Right lobe of liver (tissue), 6 donors: ENCODE results near the gene ZNF620. TPM values are rescaled to one million over a fixed set of nuclear protein-coding genes. Genes with fewer than 3 reads are reported as not detected.
"Not testable (repeated sequence)": the region's sequence is repeated elsewhere in the genome, so short reads cannot be mapped to it uniquely, and the experiment has no call there.

Experiments used
- ATAC-seq, 4 donors: fragments of 200-7000 bp; cut with Tn5 transposase; one replicate each; pipeline ENCODE4 v1.9.1; 2020; ENCODE audit warnings: mild to moderate bottlenecking in 4 of 4, moderate library complexity in 4 of 4
- DNase-seq, 3 donors: peaks; one replicate each; pipeline ENCODE4 v3.0.0-alpha.2; 2020
- H3K27ac ChIP-seq, 3 donors: fragments of 200-600 bp; one replicate each; pipeline ENCODE4 v1.8.0; 2022
- H3K27me3 ChIP-seq, 2 donors: fragments of 200-600 bp; one replicate each; pipeline ENCODE4 v1.8.0; 2022
- H3K36me3 ChIP-seq, 4 donors: fragments of 200-600 bp; sonication (generic) in 1 of 4; one replicate each; pipeline versions ENCODE4 v1.5.1 to v1.8.0; 2017 to 2022; ENCODE audit warnings: control low read depth in 1 of 4
- H3K4me1 ChIP-seq, 4 donors: fragments of 200-600 bp; sonication (generic) in 1 of 4; one replicate each; pipeline versions ENCODE4 v1.5.1 to v1.8.0; 2017 to 2022; ENCODE audit warnings: control low read depth in 1 of 4
- H3K4me3 ChIP-seq, 3 donors: fragments of 200-600 bp; one replicate each; pipeline ENCODE4 v1.8.0; 2022
- H3K9me3 ChIP-seq, 4 donors: fragments of 200-600 bp; sonication (generic) in 1 of 4; one replicate each; pipeline versions ENCODE4 v1.5.1 to v1.8.0; 2017 to 2022; ENCODE audit warnings: control low read depth in 1 of 4
- POLR2A ChIP-seq: fragments of 450-650 bp; IDR thresholded peaks from one replicate; pipeline ENCODE4 v1.6.1; 2017; ENCODE audit warnings: antibody characterized with exemption, mild to moderate bottlenecking
- WGBS: methylation state at CpG from one replicate; pipeline ENCODE4 v1.1.6; 2018; ENCODE audit warnings: low coverage, low lambda C conversion rate; ENCODE audit not compliant: insufficient coverage; ENCODE audit errors: missing lambda C conversion rate; 5-methylcytosine and 5-hydroxymethylcytosine counted together
- intact Hi-C, 2 donors: fragments of 100-400 bp; cut with DNase I; formaldehyde crosslinking; loops; one replicate each; pipeline versions ENCODE4 v1.11.2 to v1.14.1; 2022
- long read RNA-seq: library from polyadenylated mRNA; unstranded; transcript quantifications from one replicate; pipeline ENCODE4 v2.0.0, GENCODE V29; 2019
- total RNA-seq, 6 experiments: library from RNA; depleted of rRNA in 2 of 6; stranded (reverse); fragments of >200 nt in 2 of 6; fragmentation: NEBNext Ultra II Directional in 3 of 6; extraction: Animal tissue kit (Norgen Biotek cat#: 25700) in 3 of 6; gene quantifications; one replicate each; pipeline versions ENCODE4 v1.1.0 to v1.2.4, GENCODE V29; 2016 to 2023
- TF ChIP-seq, protein P1 (sequence below), 4 donors: fragments of 200-600 bp in 3 of 4; fragments of 450-650 bp in 1 of 4; IDR thresholded peaks; one replicate each; pipeline versions ENCODE4 v1.5.1 to v1.8.0; 2016 to 2022; ENCODE audit warnings: antibody characterized with exemption in 4 of 4, mild to moderate bottlenecking in 2 of 4
- donor health status: DM: no; HTN: yes; CAD: no.
- donor health status: DM: no; HTN: no; CAD: no.
- donor health status: DM: no; HTN: no; CAD: no.
- donor health status: DM: no; HTN: yes; CAD: no.
- donor health status: DM: no; HTN: yes; CAD: no.

Gene ZNF620
- 1 to 10 TPM; 1.1 to 2.3 (median 1.6) TPM for total RNA-seq
- long read RNA-seq = 0 reads

DNA sequence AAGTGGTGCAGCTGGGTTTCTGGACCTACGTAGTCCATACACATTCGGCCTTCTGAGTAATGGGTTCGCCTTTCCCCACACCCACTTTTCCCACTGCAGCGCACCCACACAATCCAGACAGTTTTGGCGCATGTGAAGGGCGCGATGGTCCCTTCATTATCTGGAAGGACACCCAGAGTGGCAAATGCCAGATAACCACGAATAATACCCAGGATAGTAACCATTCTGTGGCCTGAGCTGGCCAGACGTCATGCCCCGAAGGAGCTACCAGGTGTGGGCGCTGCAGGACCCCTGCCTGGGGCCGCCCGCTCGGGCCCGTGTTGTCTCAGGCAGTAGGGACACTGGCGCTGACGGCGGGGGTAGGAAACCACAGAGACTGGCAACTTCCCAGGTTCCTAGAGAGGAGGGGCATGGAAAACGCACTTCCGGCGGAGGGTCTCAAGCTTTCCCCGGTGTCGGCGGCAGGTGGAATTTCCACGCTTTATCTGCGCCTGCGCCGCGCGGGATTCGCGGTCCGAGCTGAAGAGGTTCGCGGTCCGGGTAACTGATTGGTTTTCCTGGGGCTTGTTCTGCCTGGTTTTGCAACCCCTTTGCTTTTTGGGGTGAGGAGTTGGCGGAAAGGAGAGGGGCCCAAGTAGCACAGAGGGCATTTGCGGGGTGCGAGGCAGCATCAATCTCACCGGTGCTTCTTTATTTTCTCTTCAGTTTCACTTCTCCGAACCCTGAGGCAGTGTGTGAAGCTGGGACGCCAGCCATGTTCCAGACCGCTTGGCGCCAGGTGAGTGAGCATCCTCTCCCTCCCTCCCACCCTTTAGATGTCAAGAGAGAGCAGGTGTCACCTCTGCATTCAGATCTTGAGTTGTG lies at the start of gene ZNF620:
TSS of gene ZNF620 (plus strand) at position 441 of the 864 bp plus-strand sequence. CDS start at position 755, 314 bp downstream.
- DNase-seq (peak; percentile 80 to 85 (median 82)), ATAC-seq (peak; percentile 90 to 98 (median 96))
- Histone ChIP-seq H3K9me3 (no peaks in the 10 kb centered on the region), H3K4me3 (peak within 1 kb of the TSS; percentile 58 to 71 (median 63)), H3K27ac (peak within 1 kb of the TSS; percentile 42 to 70 (median 58)), H3K27me3 (no peaks in the 10 kb centered on the region), H3K36me3 (no peaks in the 10 kb centered on the region), H3K4me1 (peaks cover 0 to 4% (median 0%) of the 10 kb centered on the region in 4 donors)
- peak; percentile 79 for TF ChIP-seq POLR2A
- TF ChIP-seq, protein P1, sequence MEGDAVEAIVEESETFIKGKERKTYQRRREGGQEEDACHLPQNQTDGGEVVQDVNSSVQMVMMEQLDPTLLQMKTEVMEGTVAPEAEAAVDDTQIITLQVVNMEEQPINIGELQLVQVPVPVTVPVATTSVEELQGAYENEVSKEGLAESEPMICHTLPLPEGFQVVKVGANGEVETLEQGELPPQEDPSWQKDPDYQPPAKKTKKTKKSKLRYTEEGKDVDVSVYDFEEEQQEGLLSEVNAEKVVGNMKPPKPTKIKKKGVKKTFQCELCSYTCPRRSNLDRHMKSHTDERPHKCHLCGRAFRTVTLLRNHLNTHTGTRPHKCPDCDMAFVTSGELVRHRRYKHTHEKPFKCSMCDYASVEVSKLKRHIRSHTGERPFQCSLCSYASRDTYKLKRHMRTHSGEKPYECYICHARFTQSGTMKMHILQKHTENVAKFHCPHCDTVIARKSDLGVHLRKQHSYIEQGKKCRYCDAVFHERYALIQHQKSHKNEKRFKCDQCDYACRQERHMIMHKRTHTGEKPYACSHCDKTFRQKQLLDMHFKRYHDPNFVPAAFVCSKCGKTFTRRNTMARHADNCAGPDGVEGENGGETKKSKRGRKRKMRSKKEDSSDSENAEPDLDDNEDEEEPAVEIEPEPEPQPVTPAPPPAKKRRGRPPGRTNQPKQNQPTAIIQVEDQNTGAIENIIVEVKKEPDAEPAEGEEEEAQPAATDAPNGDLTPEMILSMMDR (IDR thresholded peaks at IDR 0.05) = peak in 3 of 4 donors; percentile 28 to 38 (median 33)
- intact Hi-C loops = no loop called here
- WGBS = 3% methylated on average over 24 of the region's 44 CpGs

DNA sequence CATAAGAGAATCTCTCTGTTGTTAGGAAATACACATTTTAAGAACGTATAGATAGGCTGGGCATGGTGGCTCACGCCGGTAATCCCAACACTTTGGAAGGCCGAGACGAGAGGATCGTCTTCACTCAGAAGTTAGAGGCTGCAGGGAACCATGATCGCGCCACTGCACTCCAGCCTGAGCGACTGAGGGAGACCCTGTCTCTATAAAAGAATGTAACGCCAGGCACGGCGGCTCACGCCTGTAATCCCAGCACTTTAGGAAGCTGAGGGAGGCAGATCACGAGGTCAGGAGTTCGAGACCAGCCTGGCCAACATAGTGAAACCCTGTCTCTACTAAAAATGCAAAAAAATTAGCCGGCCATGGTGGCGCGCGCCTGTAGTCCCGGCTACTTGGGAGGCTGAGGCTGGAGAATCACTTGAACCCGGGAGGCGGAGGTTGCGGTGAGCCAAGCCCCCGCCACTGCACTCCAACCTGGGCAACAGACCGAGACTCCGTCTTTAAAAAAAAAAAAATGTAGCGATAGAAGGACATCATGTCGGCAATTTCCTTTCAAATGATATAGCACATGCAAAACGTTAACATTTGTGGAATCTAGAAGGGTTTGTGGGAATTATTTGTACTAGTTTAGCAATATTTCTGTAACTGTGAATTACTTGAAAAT lies 49.4 kb upstream of the ZNF620 start:
- no peaks in the 10 kb centered on the region for H3K27me3 ChIP-seq
- peak overlapping the region; percentile 70 to 87 (median 82) for H3K27ac ChIP-seq
- peaks cover 6 to 30% (median 18%) of the 10 kb centered on the region in 4 donors for H3K36me3 ChIP-seq
- intact Hi-C loops = no loop called here
- H3K9me3 ChIP-seq = no peaks in the 10 kb centered on the region
- DNase-seq (no peak), ATAC-seq (no peak)
- 51% methylated on average over 25 of the region's 29 CpGs for WGBS
- TF ChIP-seq POLR2A = no peak
- TF ChIP-seq, protein P1 (IDR thresholded peaks at IDR 0.05) = no peak
- H3K4me1 ChIP-seq = peaks cover 0 to 30% (median 13%) of the 10 kb centered on the region in 4 donors
- peak overlapping the region; percentile 95 to 97 (median 97) for H3K4me3 ChIP-seq

DNA sequence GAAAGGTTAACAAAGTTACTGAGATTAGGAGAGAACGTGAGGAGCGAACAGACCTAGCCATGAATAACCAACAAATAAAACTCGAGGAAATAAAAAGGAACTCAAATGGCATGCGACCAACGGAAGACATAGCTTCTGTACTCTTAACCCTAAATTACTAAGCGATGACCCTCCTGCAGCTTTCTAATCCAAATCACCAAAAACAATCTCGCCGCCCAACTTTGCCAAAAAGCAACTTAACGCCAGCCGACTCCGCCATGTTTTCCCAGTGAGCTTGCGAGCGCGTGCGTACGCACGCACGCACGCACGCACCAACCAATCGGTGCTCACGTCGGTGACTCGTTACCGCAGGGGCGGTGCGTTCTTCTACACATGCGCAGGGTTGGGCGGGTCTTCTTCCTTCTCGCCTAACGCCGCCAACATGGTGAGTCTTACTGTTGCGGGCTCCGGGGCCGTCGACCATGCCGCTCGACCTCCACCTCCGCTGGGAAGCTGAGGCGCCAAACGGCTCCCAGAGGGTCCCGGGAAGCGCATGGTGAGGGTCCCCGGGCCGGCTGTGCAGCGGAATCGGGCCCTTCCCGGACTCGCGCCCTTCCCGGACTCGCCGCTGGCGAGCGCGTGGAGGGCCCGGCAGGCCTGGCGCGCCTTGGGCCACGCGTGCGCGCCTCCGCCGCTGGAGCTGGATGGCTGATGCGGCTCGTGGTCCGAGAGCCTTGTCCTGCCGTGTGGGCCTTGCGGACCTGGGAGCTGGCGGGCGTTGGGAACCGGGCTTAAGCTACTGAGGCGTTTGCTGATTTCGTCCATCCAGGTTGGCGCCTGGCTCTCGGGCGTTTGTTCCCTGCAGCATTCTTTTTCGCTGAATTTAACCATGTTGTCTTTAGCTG lies 48.7 kb upstream of the ZNF620 start, which contains the start of gene RPL14:
TSS of gene RPL14 (plus strand) at position 400 of the 884 bp plus-strand sequence. CDS start at position 533, 133 bp downstream.
- peak; percentile 96 to 98 (median 97) for DNase-seq
- intact Hi-C loops = no loop called here
- peak; percentile 82 to 85 (median 83) for ATAC-seq
- Histone ChIP-seq H3K27ac (peak within 1 kb of the TSS; percentile 70 to 87 (median 82)), H3K9me3 (no peaks in the 10 kb centered on the region), H3K36me3 (peaks cover 7 to 38% (median 21%) of the 10 kb centered on the region in 4 donors), H3K27me3 (no peaks in the 10 kb centered on the region), H3K4me1 (peaks cover 0 to 25% (median 12%) of the 10 kb centered on the region in 4 donors), H3K4me3 (peak within 1 kb of the TSS; percentile 95 to 97 (median 97))
- 0% methylated on average over 33 of the region's 79 CpGs for WGBS
- TF ChIP-seq POLR2A = peak; percentile 94
- TF ChIP-seq, protein P1 (IDR thresholded peaks at IDR 0.05) = no peak

DNA sequence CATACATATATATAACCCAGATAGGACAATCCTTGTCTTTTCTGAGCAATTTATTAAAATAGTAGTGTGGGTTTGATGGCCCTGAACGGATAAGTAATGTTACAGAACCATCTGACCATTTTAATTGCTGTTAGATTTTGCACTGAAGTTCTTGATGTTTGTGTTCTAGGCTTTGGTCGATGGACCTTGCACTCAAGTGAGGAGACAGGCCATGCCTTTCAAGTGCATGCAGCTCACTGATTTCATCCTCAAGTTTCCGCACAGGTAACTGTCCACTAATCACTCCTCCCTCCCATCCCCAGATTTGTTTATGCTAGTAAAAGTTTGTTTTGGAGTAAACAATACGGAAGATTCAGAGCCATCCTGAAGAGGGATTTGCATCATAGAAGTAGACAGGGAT lies 47.4 kb upstream of the ZNF620 start:
- ATAC-seq (no peak), DNase-seq (no peak)
- H3K4me1 ChIP-seq = peaks cover 0 to 22% (median 11%) of the 10 kb centered on the region in 4 donors
- H3K4me3 ChIP-seq = peak overlapping the region in 1 of 3 donors; percentile 97
- TF ChIP-seq POLR2A = no peak
- TF ChIP-seq, protein P1 (IDR thresholded peaks at IDR 0.05) = no peak
- intact Hi-C loops = no loop called here
- H3K27me3 ChIP-seq = no peaks in the 10 kb centered on the region
- 77% methylated on average over 4 of the region's 4 CpGs for WGBS
- H3K9me3 ChIP-seq = no peaks in the 10 kb centered on the region
- H3K36me3 ChIP-seq = peaks cover 16 to 51% (median 34%) of the 10 kb centered on the region in 4 donors
- no peak overlapping the region for H3K27ac ChIP-seq

DNA sequence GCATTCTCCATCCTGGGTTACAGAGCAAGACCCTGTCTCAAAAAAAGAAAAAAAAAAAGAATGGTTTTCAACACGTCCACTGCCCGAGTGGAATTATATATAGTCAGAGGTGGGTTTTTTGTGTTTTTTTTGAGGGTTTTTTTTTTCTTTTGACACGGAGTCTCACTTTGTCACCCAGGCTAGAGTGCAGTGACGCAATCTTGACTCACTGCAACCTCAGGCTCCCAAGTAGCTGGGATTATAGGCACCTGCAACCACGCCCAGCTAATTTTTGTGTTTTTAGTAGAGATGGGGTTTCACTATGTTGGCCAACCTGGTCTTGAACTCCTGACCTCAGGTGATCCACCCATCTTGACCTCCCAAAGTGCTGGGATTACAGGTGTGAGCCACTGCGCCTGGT lies 45.4 kb upstream of the ZNF620 start:
- H3K27me3 ChIP-seq, H3K4me3 ChIP-seq, H3K9me3 ChIP-seq, DNase-seq, ATAC-seq, H3K27ac ChIP-seq, intact Hi-C loops: not testable (repeated sequence)
- WGBS = 82% methylated on average over 6 of the region's 6 CpGs
- H3K36me3 ChIP-seq = peaks cover 21 to 64% (median 39%) of the 10 kb centered on the region in 4 donors
- peaks cover 0 to 15% (median 6%) of the 10 kb centered on the region in 4 donors for H3K4me1 ChIP-seq
